DND-41 (cell line): ENCODE results near the gene PNLIP.

Experiments used
- CTCF ChIP-seq: IDR thresholded peaks from 2 replicates; pipeline ENCODE4 v1.5.1; 2012; ENCODE audit warnings: borderline replicate concordance, low read length, moderate library complexity, mild to moderate bottlenecking; ENCODE audit not compliant: poor library complexity, severe bottlenecking; ENCODE audit errors: extremely low read depth
- EZH2 ChIP-seq: IDR thresholded peaks from 3 replicates; pipeline ENCODE4 v1.6.1; 2012; ENCODE audit warnings: borderline replicate concordance, low read depth, mild to moderate bottlenecking, moderate library complexity, low read length, inconsistent platforms; ENCODE audit not compliant: severe bottlenecking

- TF ChIP-seq CTCF: no peak
- TF ChIP-seq EZH2: no peak
Measured at GRCh38 chr10:116542007-116542677, 3.6 kb upstream of the PNLIP start.
